GM12874 (cell line): ENCODE results near the gene ARPC2.

Experiments
- CTCF ChIP-seq: IDR thresholded peaks from 2 replicates; pipeline ENCODE4 v1.5.1; 2011; ENCODE audit warnings: low read depth, mild to moderate bottlenecking, control low read depth, low read length, moderate library complexity; ENCODE audit not compliant: insufficient read depth

The ARPC2 gene

DNA sequence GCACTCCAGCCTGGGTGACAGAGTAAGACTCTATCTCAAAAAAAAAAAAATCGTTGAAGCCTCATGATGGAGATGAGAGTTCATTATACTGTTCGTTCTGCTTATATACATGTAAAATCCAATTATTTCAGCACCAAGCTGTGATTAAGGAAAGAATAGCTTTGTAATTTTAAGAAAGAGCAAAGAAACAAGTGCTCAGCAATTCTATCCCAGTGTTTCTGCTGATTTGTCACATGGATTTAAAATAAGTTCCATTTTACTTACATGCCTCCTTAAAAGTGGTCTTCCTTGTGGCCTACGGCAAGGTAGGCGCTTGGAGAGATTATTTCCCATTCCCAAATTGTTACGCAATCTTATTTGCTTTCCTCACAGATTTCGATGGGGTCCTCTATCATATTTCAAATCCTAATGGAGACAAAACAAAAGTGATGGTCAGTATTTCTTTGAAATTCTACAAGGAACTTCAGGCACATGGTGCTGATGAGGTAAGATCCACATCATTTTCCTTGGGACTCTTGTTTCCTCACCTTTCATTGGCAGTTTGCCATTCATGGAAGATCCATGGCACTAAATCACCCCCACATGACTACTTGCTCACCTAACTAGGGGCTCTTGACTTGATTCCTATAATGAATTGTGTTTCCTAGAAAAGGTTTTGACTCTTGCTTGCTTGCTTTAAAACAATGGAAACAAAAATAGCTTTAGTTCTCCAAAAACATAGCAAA is 11.5 kb downstream of the ARPC2 start:
- no peak for TF ChIP-seq CTCF

DNA sequence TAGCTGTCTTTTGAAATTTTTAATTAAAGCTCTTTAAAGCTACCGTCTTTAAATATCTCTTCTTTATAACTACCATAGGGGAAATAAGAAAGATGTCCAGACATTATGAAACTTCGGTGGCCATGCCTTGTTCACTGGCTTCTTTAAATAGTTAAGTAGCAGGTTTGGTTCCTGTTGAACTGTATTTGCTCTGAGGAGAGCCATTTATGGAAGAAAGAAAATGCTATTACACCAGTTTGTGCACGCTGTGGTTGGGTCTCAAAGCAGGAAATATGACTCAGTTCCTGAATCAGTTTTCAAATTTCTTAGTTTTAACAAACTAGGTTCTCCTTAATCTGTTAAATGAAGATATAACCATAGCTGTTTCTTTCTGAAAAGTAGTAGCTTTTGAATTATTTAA is 12.2 kb downstream of the ARPC2 start:
- no peak for TF ChIP-seq CTCF

DNA sequence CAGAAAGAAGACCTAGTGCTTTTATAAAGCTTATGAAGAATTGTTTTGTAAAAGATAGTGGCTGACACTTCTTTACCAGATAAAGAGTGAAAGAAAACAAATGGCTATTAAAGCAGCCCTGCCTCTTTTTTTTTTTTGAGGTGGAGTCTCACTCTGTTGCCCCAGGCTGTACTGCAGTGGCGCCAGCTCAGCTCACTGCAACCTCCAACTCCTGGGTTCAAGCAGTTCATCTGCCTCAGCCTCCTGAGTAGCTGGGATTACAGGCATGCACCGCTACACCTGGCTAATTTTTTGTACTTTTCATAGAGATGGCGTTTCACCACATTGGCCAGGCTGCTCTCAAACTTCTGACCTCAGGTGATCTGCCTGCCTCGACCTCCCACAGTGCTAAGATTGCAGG is 12.9 kb downstream of the ARPC2 start:
- no peak for TF ChIP-seq CTCF

DNA sequence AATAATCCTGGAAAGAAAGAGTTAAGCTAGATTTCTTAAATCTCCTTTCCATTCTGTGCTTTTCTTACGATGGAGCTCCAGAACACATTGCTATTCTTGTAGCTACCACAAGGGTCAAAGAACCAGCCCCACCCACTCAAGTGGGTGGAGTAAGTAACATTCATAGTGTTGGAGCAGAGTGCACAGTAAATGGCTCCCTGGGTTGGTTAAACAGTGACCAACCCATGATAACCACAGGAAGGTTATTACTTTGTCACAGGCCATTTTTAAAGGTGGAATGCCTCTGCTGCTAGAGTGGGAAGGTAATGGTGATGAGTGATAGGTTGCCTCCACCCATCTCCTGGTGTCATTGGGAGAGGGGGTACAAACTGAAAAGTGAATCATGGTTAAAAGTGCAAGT is 13.9 kb downstream of the ARPC2 start:
- TF ChIP-seq CTCF, result peak; percentile 29; the same call in 1 of the 2 replicates

GRCh38 chr2:218233543-218233942 is 16.6 kb downstream of the ARPC2 start:
- no peak for TF ChIP-seq CTCF

- TF ChIP-seq CTCF, result no peak
Measured at GRCh38 chr2:218234521-218234920, 17.5 kb downstream of the ARPC2 start.

- no peak for TF ChIP-seq CTCF
Measured at GRCh38 chr2:218235017-218235416, 18.0 kb downstream of the ARPC2 start.
